ENCODE results near the gene MCHR2.

MCHR2 gene

GRCh38 chr6:99979953-99980352 lies 14.1 kb downstream of the MCHR2 start:
- TF ChIP-seq, protein P1, sequence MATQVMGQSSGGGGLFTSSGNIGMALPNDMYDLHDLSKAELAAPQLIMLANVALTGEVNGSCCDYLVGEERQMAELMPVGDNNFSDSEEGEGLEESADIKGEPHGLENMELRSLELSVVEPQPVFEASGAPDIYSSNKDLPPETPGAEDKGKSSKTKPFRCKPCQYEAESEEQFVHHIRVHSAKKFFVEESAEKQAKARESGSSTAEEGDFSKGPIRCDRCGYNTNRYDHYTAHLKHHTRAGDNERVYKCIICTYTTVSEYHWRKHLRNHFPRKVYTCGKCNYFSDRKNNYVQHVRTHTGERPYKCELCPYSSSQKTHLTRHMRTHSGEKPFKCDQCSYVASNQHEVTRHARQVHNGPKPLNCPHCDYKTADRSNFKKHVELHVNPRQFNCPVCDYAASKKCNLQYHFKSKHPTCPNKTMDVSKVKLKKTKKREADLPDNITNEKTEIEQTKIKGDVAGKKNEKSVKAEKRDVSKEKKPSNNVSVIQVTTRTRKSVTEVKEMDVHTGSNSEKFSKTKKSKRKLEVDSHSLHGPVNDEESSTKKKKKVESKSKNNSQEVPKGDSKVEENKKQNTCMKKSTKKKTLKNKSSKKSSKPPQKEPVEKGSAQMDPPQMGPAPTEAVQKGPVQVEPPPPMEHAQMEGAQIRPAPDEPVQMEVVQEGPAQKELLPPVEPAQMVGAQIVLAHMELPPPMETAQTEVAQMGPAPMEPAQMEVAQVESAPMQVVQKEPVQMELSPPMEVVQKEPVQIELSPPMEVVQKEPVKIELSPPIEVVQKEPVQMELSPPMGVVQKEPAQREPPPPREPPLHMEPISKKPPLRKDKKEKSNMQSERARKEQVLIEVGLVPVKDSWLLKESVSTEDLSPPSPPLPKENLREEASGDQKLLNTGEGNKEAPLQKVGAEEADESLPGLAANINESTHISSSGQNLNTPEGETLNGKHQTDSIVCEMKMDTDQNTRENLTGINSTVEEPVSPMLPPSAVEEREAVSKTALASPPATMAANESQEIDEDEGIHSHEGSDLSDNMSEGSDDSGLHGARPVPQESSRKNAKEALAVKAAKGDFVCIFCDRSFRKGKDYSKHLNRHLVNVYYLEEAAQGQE (IDR thresholded peaks at IDR 0.05; ENCODE audit: low read depth) = no peak

- no peak for TF ChIP-seq CEBPB (IDR thresholded peaks at IDR 0.05)
- TF ChIP-seq TAF1 (IDR thresholded peaks at IDR 0.05; ENCODE audit: low read depth) = no peak
- no peak for TF ChIP-seq CREB1 (IDR thresholded peaks at IDR 0.05; ENCODE audit: low read depth)
- TF ChIP-seq EGR1 (IDR thresholded peaks at IDR 0.05) = no peak
- TF ChIP-seq FOXM1 (IDR thresholded peaks at IDR 0.05; ENCODE audit: borderline replicate concordance, low read depth) = no peak
- TF ChIP-seq MAX (IDR thresholded peaks at IDR 0.05) = no peak
- no peak for TF ChIP-seq TCF12 (IDR thresholded peaks at IDR 0.05; ENCODE audit: low read depth)
- no peak for TF ChIP-seq NFIC (IDR thresholded peaks at IDR 0.05)
- TF ChIP-seq, protein P1 (IDR thresholded peaks at IDR 0.05; ENCODE audit: low read depth) = no peak
- no peak for TF ChIP-seq RAD21 (IDR thresholded peaks at IDR 0.05; ENCODE audit: low read depth)
- TF ChIP-seq USF1 (IDR thresholded peaks at IDR 0.05) = no peak
- TF ChIP-seq TEAD4 (IDR thresholded peaks at IDR 0.05) = no peak
- no peak for TF ChIP-seq EP300 (IDR thresholded peaks at IDR 0.05; ENCODE audit: borderline replicate concordance)
- TF ChIP-seq YY1 (IDR thresholded peaks at IDR 0.05; ENCODE audit: low read depth) = no peak
- no peak for TF ChIP-seq ZBTB7A (IDR thresholded peaks at IDR 0.05; ENCODE audit: low read depth)
These were observed 27.0 kb downstream of the MCHR2 start for GRCh38 chr6:99967052-99967451.

DNA sequence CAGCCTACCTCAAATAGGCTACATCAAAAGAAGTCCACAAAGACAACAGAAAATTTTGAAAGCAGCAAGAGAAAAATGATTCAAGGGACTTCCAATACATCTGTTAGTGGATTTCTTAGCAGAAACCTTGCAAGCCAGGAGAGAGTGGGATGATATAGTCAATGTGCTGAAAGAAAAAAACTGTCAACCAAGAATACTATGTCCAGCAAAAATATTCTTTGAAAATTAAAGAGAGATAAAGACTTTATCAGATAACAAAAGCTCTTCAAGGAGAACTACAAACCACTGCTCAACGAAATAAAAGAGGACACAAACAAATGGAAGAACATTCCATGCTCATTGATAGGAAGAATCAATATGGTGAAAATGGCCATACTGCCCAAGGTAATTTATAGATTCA lies 34.0 kb downstream of the MCHR2 start:
- TF ChIP-seq ZBTB7A (IDR thresholded peaks at IDR 0.05; ENCODE audit: low read depth) (no peak), TCF12 (IDR thresholded peaks at IDR 0.05; ENCODE audit: low read depth) (no peak), RAD21 (IDR thresholded peaks at IDR 0.05; ENCODE audit: low read depth) (no peak), CREB1 (IDR thresholded peaks at IDR 0.05; ENCODE audit: low read depth) (no peak), NFIC (IDR thresholded peaks at IDR 0.05) (no peak), YY1 (IDR thresholded peaks at IDR 0.05; ENCODE audit: low read depth) (no peak), EP300 (IDR thresholded peaks at IDR 0.05; ENCODE audit: borderline replicate concordance) (no peak), MAX (IDR thresholded peaks at IDR 0.05) (no peak), TAF1 (IDR thresholded peaks at IDR 0.05; ENCODE audit: low read depth) (no peak), FOXM1 (IDR thresholded peaks at IDR 0.05; ENCODE audit: borderline replicate concordance, low read depth) (no peak), CEBPB (IDR thresholded peaks at IDR 0.05) (no peak), EGR1 (IDR thresholded peaks at IDR 0.05) (no peak), USF1 (IDR thresholded peaks at IDR 0.05) (no peak), TEAD4 (IDR thresholded peaks at IDR 0.05) (no peak)
- TF ChIP-seq, protein P1 (IDR thresholded peaks at IDR 0.05; ENCODE audit: low read depth) = no peak

- TF ChIP-seq NFIC (IDR thresholded peaks at IDR 0.05) (no peak), CEBPB (IDR thresholded peaks at IDR 0.05) (no peak), EGR1 (IDR thresholded peaks at IDR 0.05) (no peak)
These were observed 42.8 kb downstream of the MCHR2 start for GRCh38 chr6:99951016-99951805.

DNA sequence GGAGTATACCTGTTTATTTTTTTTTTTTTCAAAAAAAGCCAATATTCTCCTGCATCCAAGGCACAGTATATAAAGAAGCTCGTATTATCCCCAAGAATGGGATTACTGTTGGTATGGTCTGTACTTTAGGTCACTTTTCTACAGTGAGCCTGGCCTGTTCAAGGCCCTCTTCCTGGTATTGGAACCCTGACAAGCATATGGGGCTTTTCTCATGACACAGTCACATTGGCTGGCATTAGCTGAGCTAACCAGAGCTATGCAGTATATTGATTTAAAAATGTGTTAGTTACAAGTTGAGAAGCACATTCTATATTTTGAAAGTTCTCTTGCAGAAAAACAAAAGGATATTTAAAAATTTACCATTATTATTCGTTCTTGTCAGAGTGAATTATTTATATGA lies 48.0 kb downstream of the MCHR2 start:
- TF ChIP-seq CREB1 (IDR thresholded peaks at IDR 0.05; ENCODE audit: low read depth) = no peak
